GM12891 (cell line): ENCODE measurements around the gene PPFIBP2.
A peak's percentile ranks its signal among the peaks of the same experiment; 100 is the strongest.
"Not testable (repeated sequence)": the region's sequence is repeated elsewhere in the genome, so short reads cannot be mapped to it uniquely, and the experiment has no call there.

Experiments
- DNase-seq: peaks from one replicate; pipeline ENCODE4 v3.0.0; 2011; ENCODE audit warnings: low spot score; ENCODE audit not compliant: insufficient read length
- FAIRE-seq: peaks from 2 replicates; lab custom pipeline; 2011; peaks lifted over from hg19 to GRCh38; lab: Jason Lieb, UNC
- PAX5 ChIP-seq: IDR thresholded peaks from 2 replicates; pipeline ENCODE4 v1.6.1; 2011; ENCODE audit warnings: low read length, moderate library complexity, mild to moderate bottlenecking; ENCODE audit not compliant: insufficient read depth, severe bottlenecking
- POLR2A ChIP-seq: IDR thresholded peaks from 2 replicates; pipeline ENCODE4 v1.6.1; 2011; ENCODE audit warnings: low read depth, low read length, control low read depth
- POLR2AphosphoS5 ChIP-seq: IDR thresholded peaks from 2 replicates; pipeline ENCODE4 v1.6.1; 2011; ENCODE audit warnings: low read depth, low read length, control low read depth
- POU2F2 ChIP-seq: IDR thresholded peaks from 2 replicates; pipeline ENCODE4 v1.6.1; 2011; ENCODE audit warnings: low read depth, mild to moderate bottlenecking, control low read depth, low read length, moderate library complexity
- SPI1 ChIP-seq: IDR thresholded peaks from 2 replicates; pipeline ENCODE4 v1.6.1; 2011; ENCODE audit warnings: low read depth, low read length, control low read depth
- TAF1 ChIP-seq: IDR thresholded peaks from 2 replicates; pipeline ENCODE4 v1.6.1; 2011; ENCODE audit warnings: low read depth, low read length, control low read depth

The PPFIBP2 gene

GRCh38 chr11:7654195-7654705 lies 140.5 kb downstream of the PPFIBP2 start:
- DNase-seq (no peak), FAIRE-seq (no peak)
- TF ChIP-seq SPI1 (no peak), POLR2AphosphoS5 (no peak), TAF1 (no peak), PAX5 (no peak), POLR2A (no peak), POU2F2 (no peak)

- no peak for DNase-seq
- FAIRE-seq: no peak
- TF ChIP-seq PAX5 (no peak), POLR2A (0 out of 2 replicates have a peak, but pooled peaks have one; percentile 25)
Observed at GRCh38 chr11:7655253-7656217, 141.7 kb downstream of the PPFIBP2 start.

DNA sequence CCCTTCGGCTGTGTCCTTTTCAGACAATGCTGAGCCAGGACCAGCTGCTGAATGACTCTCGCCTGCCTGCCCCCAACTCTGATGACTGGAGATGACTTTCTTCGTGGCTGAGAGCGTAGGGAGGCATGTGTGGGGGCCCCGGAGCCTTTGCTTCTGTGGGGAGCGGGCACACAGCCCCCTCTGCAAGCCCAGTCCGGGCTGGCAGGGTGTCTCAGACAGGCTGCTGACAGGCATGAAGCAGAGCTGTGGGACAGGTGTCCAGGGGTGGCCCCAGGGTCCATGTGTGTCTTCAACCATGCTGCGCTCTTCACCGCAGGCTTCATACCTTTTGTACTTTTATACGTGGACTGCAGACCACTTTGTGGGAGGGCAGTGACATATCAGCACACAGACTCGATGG lies 142.9 kb downstream of the PPFIBP2 start:
- TF ChIP-seq POU2F2: no peak
- TF ChIP-seq PAX5: no peak
- no peak for TF ChIP-seq POLR2A
- no peak for TF ChIP-seq SPI1
- no peak for TF ChIP-seq TAF1
- TF ChIP-seq POLR2AphosphoS5: no peak
- FAIRE-seq (no peak), DNase-seq (no peak)

DNA sequence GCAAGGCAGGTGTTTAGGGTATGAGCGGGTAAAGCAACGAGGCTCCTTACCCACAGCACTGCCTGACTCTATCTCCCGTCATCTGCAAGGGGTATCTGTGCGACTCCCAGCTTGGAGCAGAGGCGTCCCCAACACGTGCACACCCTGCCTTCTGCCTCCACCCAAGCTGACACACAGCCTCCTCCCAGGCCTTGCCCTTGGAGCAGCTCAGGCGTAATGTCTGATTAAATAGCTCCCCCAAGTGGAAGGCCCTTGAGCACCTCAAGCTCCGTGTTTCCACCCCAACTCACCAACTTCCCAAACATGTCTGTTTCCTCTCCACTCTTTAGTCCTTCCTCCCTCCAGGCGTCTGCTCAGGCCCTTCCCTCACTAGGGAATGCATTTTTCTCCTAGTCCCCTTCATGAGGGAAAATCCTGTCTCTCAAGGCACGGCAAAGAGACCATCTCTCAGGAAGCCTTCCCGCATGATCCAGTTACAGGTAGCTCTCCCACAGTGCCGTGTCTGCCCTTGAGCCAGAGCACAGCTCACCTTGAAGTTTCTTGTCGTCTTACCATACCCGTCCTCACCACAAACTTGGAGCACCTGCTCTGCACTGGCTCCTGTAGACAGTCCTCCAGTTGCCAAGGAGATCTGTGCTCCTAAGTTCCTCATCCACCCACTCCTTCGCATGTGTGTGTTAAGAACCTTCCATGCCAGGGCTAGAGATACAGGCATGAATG lies 143.7 kb downstream of the PPFIBP2 start:
- FAIRE-seq: peak; percentile 33
- TF ChIP-seq PAX5 (no peak), POU2F2 (no peak), POLR2AphosphoS5 (no peak), SPI1 (no peak)
- no peak for DNase-seq

- DNase-seq, FAIRE-seq: not testable (repeated sequence)
Observed at GRCh38 chr11:7663531-7663930, 149.7 kb downstream of the PPFIBP2 start.

- FAIRE-seq (no peak), DNase-seq (no peak)
- TF ChIP-seq POLR2AphosphoS5 (no peak), TAF1 (no peak), SPI1 (no peak), PAX5 (no peak), POLR2A (no peak)
Observed at GRCh38 chr11:7664867-7665266, 151.1 kb downstream of the PPFIBP2 start.

GRCh38 chr11:7665473-7666291 lies 151.9 kb downstream of the PPFIBP2 start:
- DNase-seq (peak; percentile 85), FAIRE-seq (peak; percentile 98)
- TF ChIP-seq PAX5 (no peak), SPI1 (no peak), TAF1 (no peak), POLR2A (peak; percentile 39; the same call in 1 of the 2 replicates), POLR2AphosphoS5 (0 out of 2 replicates have a peak, but pooled peaks have one; percentile 29), POU2F2 (no peak)

DNA sequence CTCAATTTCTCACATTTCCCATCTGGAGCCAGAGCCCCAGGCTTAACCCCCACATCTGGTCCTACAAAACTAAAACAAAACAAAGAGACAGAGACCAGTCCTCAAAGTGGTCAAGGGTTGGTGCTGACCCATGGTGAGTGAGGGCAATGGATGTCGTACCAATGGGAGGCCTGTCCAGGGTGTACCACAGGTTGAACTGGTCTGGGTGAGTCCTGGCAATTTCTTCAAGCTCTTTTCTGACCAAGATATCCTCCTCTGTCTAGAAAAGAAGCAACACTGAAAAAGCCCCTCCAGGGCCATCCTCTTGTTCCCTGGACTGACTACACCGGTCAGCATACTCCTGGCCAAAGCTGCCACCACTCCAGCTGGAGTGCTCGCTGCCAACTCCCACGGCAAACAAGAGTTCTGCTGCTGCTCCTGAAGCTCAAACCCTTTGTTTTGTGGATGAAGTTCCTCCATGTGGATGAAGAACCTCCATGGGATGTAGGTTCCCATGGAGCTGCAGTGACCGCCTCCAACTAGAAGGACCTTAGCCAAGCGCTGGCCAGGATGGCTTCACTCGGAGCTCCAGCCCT lies 152.6 kb downstream of the PPFIBP2 start:
- DNase-seq (no peak), FAIRE-seq (no peak)
- TF ChIP-seq PAX5 (no peak), POLR2A (no peak), SPI1 (no peak), TAF1 (no peak), POLR2AphosphoS5 (no peak), POU2F2 (no peak)

DNA sequence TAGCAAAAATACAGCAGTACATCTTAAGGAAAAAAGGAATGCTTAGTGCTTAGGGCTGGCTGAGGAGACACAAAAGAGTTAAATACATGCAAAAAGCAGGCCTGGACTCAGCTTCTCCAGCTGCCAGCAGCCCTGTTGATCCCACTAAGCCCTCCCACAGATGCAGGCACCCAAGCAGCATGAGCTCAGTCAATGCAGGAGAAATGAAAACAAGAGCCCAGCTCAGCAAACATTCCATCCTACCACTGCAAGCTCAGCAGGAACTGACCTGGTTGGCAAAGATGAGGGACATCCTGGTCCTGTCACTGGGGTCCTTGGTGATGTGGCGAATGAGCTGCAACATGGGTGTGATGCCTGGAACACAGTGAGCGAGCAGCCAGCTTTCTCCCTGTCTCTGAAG lies 153.7 kb downstream of the PPFIBP2 start:
- FAIRE-seq: no peak
- DNase-seq: no peak
- TF ChIP-seq TAF1 (no peak), POLR2AphosphoS5 (no peak), SPI1 (no peak), POU2F2 (no peak), PAX5 (no peak)
